GM18526 (cell line): ENCODE data around the gene NFKB2.

Experiments
- POLR2A ChIP-seq: IDR thresholded peaks from 3 replicates; pipeline ENCODE4 v1.6.1; 2011; ENCODE audit not compliant: insufficient read length; ENCODE audit errors: extremely low read depth

Gene NFKB2

DNA sequence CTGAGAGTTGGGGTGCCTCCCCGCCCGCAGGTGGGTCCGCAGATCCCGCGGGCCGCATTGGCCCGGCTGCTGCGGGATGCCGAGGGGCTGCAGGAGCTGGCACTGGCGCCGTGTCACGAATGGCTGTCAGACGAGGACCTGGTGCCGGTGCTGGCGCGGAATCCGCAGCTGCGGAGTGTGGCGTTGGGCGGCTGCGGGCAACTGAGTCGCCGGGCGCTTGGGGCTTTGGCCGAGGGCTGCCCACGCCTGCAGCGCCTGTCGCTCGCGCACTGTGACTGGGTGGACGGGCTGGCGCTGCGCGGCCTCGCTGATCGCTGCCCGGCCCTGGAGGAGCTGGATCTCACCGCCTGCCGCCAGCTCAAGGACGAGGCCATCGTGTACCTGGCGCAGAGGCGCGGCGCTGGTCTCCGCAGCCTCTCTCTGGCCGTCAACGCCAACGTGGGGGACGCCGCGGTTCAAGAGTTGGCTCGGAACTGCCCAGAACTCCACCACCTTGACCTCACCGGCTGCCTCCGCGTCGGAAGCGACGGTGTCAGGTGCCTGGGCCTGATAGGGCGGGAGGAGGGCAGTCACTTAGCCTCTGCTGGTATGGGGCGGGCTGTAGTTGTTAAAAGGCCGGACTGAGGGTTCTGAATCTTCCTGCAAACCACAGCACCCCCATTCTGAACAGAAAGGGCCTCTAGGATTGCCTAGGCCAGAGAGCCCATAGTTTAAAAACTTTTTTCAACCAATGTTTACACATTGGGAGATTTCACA, 26.4 kb downstream of the NFKB2 start:
- TF ChIP-seq POLR2A, result no peak

- TF ChIP-seq POLR2A, result peak; percentile 23
Measured at GRCh38 chr10:102422545-102423129, 27.1 kb downstream of the NFKB2 start.

- no peak for TF ChIP-seq POLR2A
Measured at GRCh38 chr10:102423372-102423968, 28.0 kb downstream of the NFKB2 start.

DNA sequence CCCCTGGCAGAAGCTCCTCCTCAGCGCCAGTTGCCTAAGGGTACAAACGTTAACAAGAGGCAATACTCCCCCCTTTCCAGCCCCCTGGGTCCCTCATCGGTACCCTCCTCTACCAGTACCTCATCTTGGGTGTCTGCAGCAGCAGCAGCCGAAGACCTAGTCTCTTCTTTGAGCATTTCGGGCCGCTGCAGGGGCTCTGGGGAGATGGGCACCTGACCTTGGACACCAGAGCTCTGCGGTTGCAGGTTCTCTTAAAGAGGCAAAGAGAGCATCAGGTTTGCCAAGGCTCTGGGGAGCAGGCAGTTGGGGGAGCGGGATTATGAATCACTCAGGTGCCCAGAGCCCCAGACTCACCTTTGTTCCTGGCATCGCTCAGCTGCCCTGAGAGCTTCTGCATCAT, 28.6 kb downstream of the NFKB2 start:
- TF ChIP-seq POLR2A, result no peak

DNA sequence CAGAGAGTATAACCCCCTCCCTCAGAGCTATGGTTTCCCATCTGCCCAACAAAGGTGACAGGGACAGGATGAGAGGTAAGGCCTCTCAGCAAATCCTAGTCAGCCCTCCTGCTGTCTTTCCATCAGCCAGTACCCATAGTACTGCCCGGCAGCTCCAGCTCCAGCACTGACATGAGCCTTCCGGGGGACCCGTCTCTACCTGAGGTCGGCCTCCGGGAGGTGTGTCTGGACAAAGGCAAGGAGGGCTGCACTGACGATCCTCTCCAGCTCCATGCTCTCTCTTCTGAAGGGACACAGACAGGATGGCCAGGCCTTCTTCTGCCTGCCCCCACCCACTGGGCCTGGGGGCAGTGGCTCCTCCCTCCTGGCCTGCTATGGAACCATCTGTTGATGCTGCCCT, 29.4 kb downstream of the NFKB2 start:
- no peak for TF ChIP-seq POLR2A

DNA sequence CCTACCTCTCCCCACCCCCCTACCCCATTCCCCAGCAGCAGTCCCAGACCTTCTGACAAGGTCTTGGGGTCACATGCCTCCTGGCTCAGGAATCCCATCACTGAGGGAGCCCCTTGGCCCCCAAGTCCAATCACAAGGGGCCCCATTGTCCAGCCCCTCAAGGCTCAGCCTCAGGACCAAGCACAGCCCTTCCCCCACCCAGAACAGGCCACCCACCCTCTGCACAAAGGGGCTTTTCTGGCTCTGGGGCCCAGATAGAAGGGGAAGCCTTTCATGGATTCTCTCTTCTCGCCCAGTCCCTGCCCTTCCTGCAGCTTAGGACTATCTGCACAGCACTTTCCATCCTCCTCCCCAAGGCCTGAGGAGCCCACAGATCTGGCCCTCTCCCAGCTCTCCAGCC, 29.9 kb downstream of the NFKB2 start:
- TF ChIP-seq POLR2A, result no peak

- TF ChIP-seq POLR2A, result no peak
Measured at GRCh38 chr10:102426803-102427287, 31.3 kb downstream of the NFKB2 start.

GRCh38 chr10:102429468-102429867, 34.0 kb downstream of the NFKB2 start:
- no peak for TF ChIP-seq POLR2A

GRCh38 chr10:102431452-102432124, 36.1 kb downstream of the NFKB2 start:
- no peak for TF ChIP-seq POLR2A

- peak; percentile 75 for TF ChIP-seq POLR2A
Measured at GRCh38 chr10:102432162-102432950, 36.9 kb downstream of the NFKB2 start, which contains the start of gene CUEDC2. Gene CUEDC2 (minus strand): TSS chr10:102432574. CDS start chr10:102425188, 7,386 bp downstream.

GRCh38 chr10:102433619-102434046, 38.1 kb downstream of the NFKB2 start:
- no peak for TF ChIP-seq POLR2A

DNA sequence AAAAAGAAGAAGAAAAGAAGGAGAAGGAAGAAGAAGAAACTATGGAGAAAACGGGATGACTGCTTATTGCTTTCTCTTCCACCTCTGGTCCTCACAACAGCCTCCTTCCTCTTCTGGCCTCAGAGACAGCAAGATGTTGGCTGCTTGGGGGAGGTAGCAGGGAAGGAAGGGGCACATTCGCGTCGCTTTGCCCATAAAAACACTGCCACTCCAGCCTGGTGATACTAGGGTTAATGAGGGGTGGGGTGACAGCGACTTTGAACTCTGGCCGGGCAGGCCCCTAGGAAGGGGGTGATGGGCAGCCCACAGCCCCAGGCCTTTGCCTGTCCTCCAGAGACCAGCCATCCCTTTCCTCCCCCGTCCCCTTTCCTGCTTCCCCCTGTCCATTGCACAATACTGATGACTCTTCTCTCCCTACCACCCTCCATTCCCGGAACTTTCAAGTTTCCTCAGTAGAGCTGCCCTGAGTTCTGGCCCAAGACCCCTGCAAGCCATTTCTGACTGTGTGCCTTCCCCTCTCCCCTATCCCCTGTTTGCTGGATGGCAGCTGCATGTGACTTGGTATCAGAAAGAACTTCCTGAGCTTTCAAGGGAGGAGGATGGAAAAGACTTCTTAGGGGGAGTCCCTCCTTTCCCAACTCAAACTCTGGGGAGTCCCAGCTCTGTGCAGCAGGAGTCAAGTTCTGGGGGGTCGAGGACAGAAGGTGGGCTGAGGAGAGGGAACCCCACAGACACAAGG, 39.1 kb downstream of the NFKB2 start:
- no peak for TF ChIP-seq POLR2A

- TF ChIP-seq POLR2A, result no peak
Measured at GRCh38 chr10:102435133-102435497, 39.6 kb downstream of the NFKB2 start.
